ENCODE results near the gene FHDC1.
A peak's percentile ranks its signal among the peaks of the same experiment; 100 is the strongest.

Gene FHDC1

GRCh38 chr4:152981278-152981677 lies 45.2 kb downstream of the FHDC1 start:
- no peak for DNase-seq (ENCODE audit: low spot score)

- no peak for DNase-seq (ENCODE audit: low spot score)
These were observed 45.7 kb downstream of the FHDC1 start for GRCh38 chr4:152981842-152982241.

- DNase-seq (ENCODE audit: low spot score), result no peak
These were observed 47.1 kb downstream of the FHDC1 start for GRCh38 chr4:152983221-152983620.

GRCh38 chr4:152983774-152984411 lies 47.8 kb downstream of the FHDC1 start:
- DNase-seq (ENCODE audit: low spot score), result no peak

- no peak for DNase-seq (ENCODE audit: low spot score)
These were observed 52.8 kb downstream of the FHDC1 start for GRCh38 chr4:152988721-152989553.

GRCh38 chr4:152989554-152989970 lies 53.4 kb downstream of the FHDC1 start:
- no peak for DNase-seq (ENCODE audit: low spot score)

- DNase-seq (ENCODE audit: low spot score), result no peak
These were observed 54.5 kb downstream of the FHDC1 start for GRCh38 chr4:152990471-152991131.

- no peak for DNase-seq (ENCODE audit: low spot score)
These were observed 55.3 kb downstream of the FHDC1 start for GRCh38 chr4:152991398-152991797.

GRCh38 chr4:152992027-152992426 lies 55.9 kb downstream of the FHDC1 start:
- no peak for DNase-seq (ENCODE audit: low spot score)

GRCh38 chr4:152992466-152992865 lies 56.3 kb downstream of the FHDC1 start:
- peak; percentile 27 for DNase-seq (ENCODE audit: low spot score)

GRCh38 chr4:152994038-152994437 lies 57.9 kb downstream of the FHDC1 start:
- no peak for DNase-seq (ENCODE audit: low spot score)

- DNase-seq (ENCODE audit: low spot score), result peak; percentile 21
These were observed 60.0 kb downstream of the FHDC1 start for GRCh38 chr4:152996111-152996571.

- DNase-seq (ENCODE audit: low spot score), result no peak
These were observed 60.5 kb downstream of the FHDC1 start for GRCh38 chr4:152996672-152997071.

- no peak for DNase-seq (ENCODE audit: low spot score)
These were observed 61.2 kb downstream of the FHDC1 start for GRCh38 chr4:152997288-152997687.

GRCh38 chr4:152997771-152998487 lies 61.8 kb downstream of the FHDC1 start:
- no peak for DNase-seq (ENCODE audit: low spot score)

GRCh38 chr4:152998861-152999260 lies 62.7 kb downstream of the FHDC1 start:
- no peak for DNase-seq (ENCODE audit: low spot score)

- DNase-seq (ENCODE audit: low spot score), result no peak
These were observed 63.4 kb downstream of the FHDC1 start for GRCh38 chr4:152999346-153000075.

- DNase-seq (ENCODE audit: low spot score), result no peak
These were observed 63.9 kb downstream of the FHDC1 start for GRCh38 chr4:153000076-153000420.

- no peak for DNase-seq (ENCODE audit: low spot score)
These were observed 65.5 kb downstream of the FHDC1 start for GRCh38 chr4:153001626-153002025.

GRCh38 chr4:153002110-153002509 lies 66.0 kb downstream of the FHDC1 start:
- no peak for DNase-seq (ENCODE audit: low spot score)

- DNase-seq (ENCODE audit: low spot score), result no peak
These were observed 68.1 kb downstream of the FHDC1 start for GRCh38 chr4:153004081-153004850.
